Right renal cortex interstitium (tissue), 3 donors: ENCODE data around the gene CCDC106. TPM values are rescaled to one million over a fixed set of nuclear protein-coding genes. Genes with fewer than 3 reads are reported as not detected.

Experiments used
- DNase-seq, 3 donors: peaks; one replicate each; pipeline ENCODE4 v3.0.0-alpha.2; 2013; ENCODE audit warnings: low read depth in 3 of 3, low spot score in 2 of 3
- polyA plus RNA-seq, 3 donors: library from polyadenylated mRNA; unstranded; fragments of 120-200 nt; gene quantifications; one replicate each; pipeline ENCODE4 v1.2.1, GENCODE V29; 2013; ENCODE audit not compliant: insufficient read length in 3 of 3

Gene CCDC106
- polyA plus RNA-seq, 3 donors, result 19.1 to 20.8 (median 20.8) TPM

- no peak for DNase-seq
These were observed 45.4 kb downstream of the CCDC106 start for GRCh38 chr19:55693336-55693974.

- no peak for DNase-seq
These were observed 46.2 kb downstream of the CCDC106 start for GRCh38 chr19:55694241-55694655.

- DNase-seq, result no peak
These were observed 46.9 kb downstream of the CCDC106 start for GRCh38 chr19:55694656-55695491.

- DNase-seq, result no peak
These were observed 47.7 kb downstream of the CCDC106 start for GRCh38 chr19:55695511-55696290.

- DNase-seq, result no peak
These were observed 48.5 kb downstream of the CCDC106 start for GRCh38 chr19:55696301-55697068.

- DNase-seq, result no peak
These were observed 49.0 kb downstream of the CCDC106 start for GRCh38 chr19:55697069-55697440.

DNA sequence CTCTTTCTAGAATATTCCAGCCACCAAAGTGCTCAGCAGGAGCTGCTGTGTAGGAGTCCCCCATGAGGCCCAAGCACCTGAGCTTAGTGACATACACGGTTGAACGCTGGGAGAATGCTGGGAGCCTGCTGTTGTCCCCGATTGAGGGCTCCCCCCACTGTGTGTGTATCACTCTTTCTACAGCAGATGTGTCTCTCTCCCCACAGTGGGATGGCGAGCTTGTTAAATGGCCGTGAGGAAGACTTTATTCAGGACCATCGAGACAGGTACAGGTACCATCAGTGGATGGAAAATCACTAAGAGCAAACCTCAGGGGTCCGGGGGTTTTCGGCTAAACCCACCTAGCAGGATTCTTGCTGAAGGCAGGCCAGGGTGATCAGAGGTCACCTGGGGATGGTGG is 49.7 kb downstream of the CCDC106 start:
- DNase-seq, result no peak

DNA sequence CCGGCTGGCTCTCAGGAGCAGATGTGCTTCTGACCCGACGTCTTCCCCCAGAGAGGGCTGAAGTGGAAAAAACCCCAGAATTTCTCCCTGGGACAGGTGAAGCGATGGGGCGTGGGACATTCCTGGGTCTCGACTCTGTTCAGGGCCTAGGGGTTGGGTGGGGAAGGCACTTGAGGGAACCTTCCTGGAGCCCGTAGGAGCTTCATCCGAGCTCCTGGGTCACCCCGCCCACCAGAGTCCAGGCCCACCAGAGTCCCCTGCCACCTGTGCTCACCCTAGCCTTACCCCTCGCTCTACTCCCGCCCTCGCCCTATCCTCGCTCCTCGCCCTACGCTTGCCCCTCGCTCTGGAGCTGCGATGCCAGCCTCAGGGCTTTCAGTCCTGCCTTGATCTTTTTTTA is 50.2 kb downstream of the CCDC106 start:
- no peak for DNase-seq

DNA sequence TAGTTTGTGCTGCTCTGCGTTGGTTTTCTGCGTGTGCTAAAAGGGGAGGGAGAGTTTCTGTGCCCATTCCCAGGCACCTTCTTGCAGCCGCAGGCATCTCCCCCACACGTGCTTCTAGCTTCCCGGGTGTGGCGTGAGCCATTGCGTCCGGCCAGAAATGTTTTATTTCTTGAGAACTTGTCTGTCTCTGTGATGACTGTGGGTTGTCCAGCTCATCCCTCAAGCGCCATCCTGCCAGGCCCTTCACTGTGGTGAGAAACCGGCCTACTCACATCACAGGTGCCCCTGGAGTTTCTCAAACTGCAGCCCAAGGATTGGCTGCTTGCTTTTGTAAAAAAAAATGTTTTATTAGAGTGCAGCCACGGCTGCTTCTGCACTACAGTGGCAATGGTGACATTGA is 51.2 kb downstream of the CCDC106 start:
- DNase-seq, result no peak

DNA sequence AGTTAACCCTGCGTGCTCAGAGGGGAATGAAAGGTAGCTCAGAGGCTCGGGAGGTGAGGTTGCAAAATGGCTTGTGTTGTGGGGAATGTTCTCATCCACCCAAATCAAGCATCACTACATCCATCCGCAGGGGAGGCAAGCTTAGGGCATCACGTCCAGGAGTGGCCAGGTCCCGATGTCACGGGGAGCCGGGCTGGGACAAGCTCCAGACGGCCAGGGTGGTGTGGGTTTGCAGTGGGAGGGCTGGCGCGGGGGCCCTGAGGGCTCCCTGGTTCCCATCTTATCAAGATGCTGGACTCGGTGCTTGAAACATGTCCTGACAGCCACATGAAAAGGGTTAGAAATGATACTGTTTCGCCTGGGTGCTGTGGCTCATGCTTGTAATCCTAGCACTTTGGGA is 52.8 kb downstream of the CCDC106 start:
- no peak for DNase-seq

DNA sequence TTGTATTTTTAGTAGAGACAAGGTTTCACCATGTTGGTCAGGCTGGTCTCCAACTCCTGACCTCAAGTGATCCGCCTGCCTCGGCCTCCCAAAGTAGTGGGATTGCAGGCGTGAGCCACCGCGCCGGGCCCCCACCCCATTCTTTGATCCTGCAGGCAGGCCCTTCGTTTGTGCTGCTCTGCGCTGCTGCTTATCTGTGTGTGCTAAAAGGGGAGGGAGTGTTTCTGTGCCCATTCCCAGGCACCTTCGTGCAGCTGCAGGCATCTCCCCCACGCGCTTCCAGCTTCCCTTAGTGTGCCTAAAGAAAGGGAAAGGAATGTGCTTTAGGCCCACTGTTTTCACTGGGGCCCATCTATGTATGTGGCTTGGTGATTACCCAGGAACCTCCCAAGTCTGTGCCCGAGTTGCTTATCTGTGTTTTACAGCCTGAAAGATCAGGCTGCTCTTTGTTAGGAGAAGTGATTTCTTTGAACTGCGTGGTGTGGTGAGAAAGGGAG is 54.2 kb downstream of the CCDC106 start:
- DNase-seq, result no peak

Other genes starting within 250 kb of the CCDC106 start
- gene UBE2S, start 240.4 kb upstream of the CCDC106 start, polyA plus RNA-seq, result 10 to 100 TPM; 38.8 to 53.3 (median 46.7) TPM
- under 1 TPM; 0.11 to 0.19 (median 0.13) TPM for gene SHISA7, start 204.9 kb upstream of the CCDC106 start, polyA plus RNA-seq
- gene ISOC2, start 186.6 kb upstream of the CCDC106 start, polyA plus RNA-seq, result 10 to 100 TPM; 28.7 to 38.3 (median 31.9) TPM
- gene C19orf85, start 183.5 kb upstream of the CCDC106 start, polyA plus RNA-seq, result not detected
- 1 to 10 TPM; 2.0 to 3.0 (median 3.0) TPM for gene ZNF628, start 171.6 kb upstream of the CCDC106 start, polyA plus RNA-seq
- 10 to 100 TPM; 44.7 to 51.7 (median 45.9) TPM for gene NAT14, start 163.0 kb upstream of the CCDC106 start, polyA plus RNA-seq
- 1 to 10 TPM; 1.1 to 1.6 (median 1.2) TPM for gene SSC5D, start 159.8 kb upstream of the CCDC106 start, polyA plus RNA-seq
- gene SBK2, start 111.1 kb upstream of the CCDC106 start, polyA plus RNA-seq, result under 1 TPM; 0.37 to 0.51 (median 0.50) TPM
- gene SBK3, start 102.7 kb upstream of the CCDC106 start, polyA plus RNA-seq, result under 1 TPM in 2 of 3 donors, not detected in 1; 0.15 to 0.21 TPM
- gene ZNF579, start 67.4 kb upstream of the CCDC106 start, polyA plus RNA-seq, result 10 to 100 TPM; 11.8 to 13.2 (median 13.1) TPM
- 10 to 100 TPM; 16.6 to 18.9 (median 17.7) TPM for gene FIZ1, start 48.7 kb upstream of the CCDC106 start, polyA plus RNA-seq
- 1 to 10 TPM; 6.0 to 8.1 (median 6.6) TPM for gene ZNF524, start 47.9 kb upstream of the CCDC106 start, polyA plus RNA-seq
- 1 to 10 TPM; 5.1 to 7.0 (median 6.1) TPM for gene ZNF865, start 42.6 kb upstream of the CCDC106 start, polyA plus RNA-seq
- 10 to 100 TPM in 2 of 3 donors, 1 to 10 TPM in 1; 9.1 to 10.8 (median 10.0) TPM for gene ZNF784, start 23.6 kb upstream of the CCDC106 start, polyA plus RNA-seq
- gene ZNF580, start 7.2 kb upstream of the CCDC106 start, polyA plus RNA-seq, result 10 to 100 TPM; 33.3 to 39.6 (median 38.2) TPM
- gene ZNF581, start 4.6 kb upstream of the CCDC106 start, polyA plus RNA-seq, result 10 to 100 TPM; 22.1 to 24.5 (median 24.2) TPM
- gene U2AF2, start 6.8 kb downstream of the CCDC106 start, polyA plus RNA-seq, result 100 to 1,000 TPM; 156 to 170 (median 157) TPM
- 100 to 1,000 TPM in 1 of 3 donors, 10 to 100 TPM in 2; 82.7 to 104 (median 85.8) TPM for gene EPN1, start 27.0 kb downstream of the CCDC106 start, polyA plus RNA-seq
- gene NLRP9, start 90.2 kb downstream of the CCDC106 start, polyA plus RNA-seq, result under 1 TPM in 1 of 3 donors, not detected in 2; 0.07 TPM
- not detected for gene RFPL4A, start 110.9 kb downstream of the CCDC106 start, polyA plus RNA-seq
- under 1 TPM in 1 of 3 donors, not detected in 2; 0.24 TPM for gene RFPL4AL1, start 120.9 kb downstream of the CCDC106 start, polyA plus RNA-seq
- gene NLRP11, start 183.8 kb downstream of the CCDC106 start, polyA plus RNA-seq, result under 1 TPM; 0.13 to 0.19 (median 0.15) TPM
- not detected for gene NLRP4, start 188.3 kb downstream of the CCDC106 start, polyA plus RNA-seq